NAMALWA (cell line): ENCODE measurements around the gene POU2AF3.
A peak's percentile ranks its signal among the peaks of the same experiment; 100 is the strongest.
"Not testable (repeated sequence)": the region's sequence is repeated elsewhere in the genome, so short reads cannot be mapped to it uniquely, and the experiment has no call there.

Source experiments
- DNase-seq: peaks from one replicate; pipeline ENCODE4 v3.0.0-alpha.2; 2015; ENCODE audit warnings: low spot score

POU2AF3 gene

GRCh38 chr11:111298413-111299100 is at the start of gene POU2AF3:
Gene POU2AF3, plus strand, starts transcription at chr11:111298546. Its CDS starts 36 bp downstream, at chr11:111298582.
- DNase-seq: no peak

- no peak for DNase-seq
Measured at GRCh38 chr11:111250936-111251335, 47.4 kb upstream of the POU2AF3 start.

- DNase-seq: no peak
Measured at GRCh38 chr11:111253131-111253530, 45.2 kb upstream of the POU2AF3 start.

- no peak for DNase-seq
Measured at GRCh38 chr11:111253630-111254029, 44.7 kb upstream of the POU2AF3 start.

- no peak for DNase-seq
Measured at GRCh38 chr11:111258046-111258445, 40.3 kb upstream of the POU2AF3 start.

GRCh38 chr11:111259896-111260295 is 38.5 kb upstream of the POU2AF3 start:
- no peak for DNase-seq

- DNase-seq: no peak
Measured at GRCh38 chr11:111260811-111261210, 37.5 kb upstream of the POU2AF3 start.

GRCh38 chr11:111264646-111265045 is 33.7 kb upstream of the POU2AF3 start:
- DNase-seq: no peak

GRCh38 chr11:111265421-111265820 is 32.9 kb upstream of the POU2AF3 start:
- DNase-seq: no peak

GRCh38 chr11:111268303-111268702 is 30.0 kb upstream of the POU2AF3 start:
- DNase-seq: not testable (repeated sequence)

GRCh38 chr11:111269146-111269868 is 29.0 kb upstream of the POU2AF3 start:
- DNase-seq: no peak

GRCh38 chr11:111272420-111272819 is 25.9 kb upstream of the POU2AF3 start:
- peak; percentile 59 for DNase-seq

- DNase-seq: no peak
Measured at GRCh38 chr11:111282562-111283075, 15.7 kb upstream of the POU2AF3 start.

GRCh38 chr11:111283945-111284481 is 14.3 kb upstream of the POU2AF3 start:
- DNase-seq: no peak

- no peak for DNase-seq
Measured at GRCh38 chr11:111285189-111286091, 12.9 kb upstream of the POU2AF3 start.

- DNase-seq: no peak
Measured at GRCh38 chr11:111291764-111292163, 6.6 kb upstream of the POU2AF3 start.

GRCh38 chr11:111292408-111292807 is 5.9 kb upstream of the POU2AF3 start:
- not testable (repeated sequence) for DNase-seq

- no peak for DNase-seq
Measured at GRCh38 chr11:111296196-111296595, 2.1 kb upstream of the POU2AF3 start.

GRCh38 chr11:111297696-111298095 is 650 bp upstream of the POU2AF3 start:
- no peak for DNase-seq

GRCh38 chr11:111299101-111300026 is 1.0 kb downstream of the POU2AF3 start:
- no peak for DNase-seq

GRCh38 chr11:111300569-111300968 is 2.2 kb downstream of the POU2AF3 start:
- no peak for DNase-seq
